ENCODE data around the gene SULT4A1.
"Not testable (repeated sequence)": the region's sequence is repeated elsewhere in the genome, so short reads cannot be mapped to it uniquely, and the experiment has no call there.

The SULT4A1 gene, protein sequence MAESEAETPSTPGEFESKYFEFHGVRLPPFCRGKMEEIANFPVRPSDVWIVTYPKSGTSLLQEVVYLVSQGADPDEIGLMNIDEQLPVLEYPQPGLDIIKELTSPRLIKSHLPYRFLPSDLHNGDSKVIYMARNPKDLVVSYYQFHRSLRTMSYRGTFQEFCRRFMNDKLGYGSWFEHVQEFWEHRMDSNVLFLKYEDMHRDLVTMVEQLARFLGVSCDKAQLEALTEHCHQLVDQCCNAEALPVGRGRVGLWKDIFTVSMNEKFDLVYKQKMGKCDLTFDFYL

DNA sequence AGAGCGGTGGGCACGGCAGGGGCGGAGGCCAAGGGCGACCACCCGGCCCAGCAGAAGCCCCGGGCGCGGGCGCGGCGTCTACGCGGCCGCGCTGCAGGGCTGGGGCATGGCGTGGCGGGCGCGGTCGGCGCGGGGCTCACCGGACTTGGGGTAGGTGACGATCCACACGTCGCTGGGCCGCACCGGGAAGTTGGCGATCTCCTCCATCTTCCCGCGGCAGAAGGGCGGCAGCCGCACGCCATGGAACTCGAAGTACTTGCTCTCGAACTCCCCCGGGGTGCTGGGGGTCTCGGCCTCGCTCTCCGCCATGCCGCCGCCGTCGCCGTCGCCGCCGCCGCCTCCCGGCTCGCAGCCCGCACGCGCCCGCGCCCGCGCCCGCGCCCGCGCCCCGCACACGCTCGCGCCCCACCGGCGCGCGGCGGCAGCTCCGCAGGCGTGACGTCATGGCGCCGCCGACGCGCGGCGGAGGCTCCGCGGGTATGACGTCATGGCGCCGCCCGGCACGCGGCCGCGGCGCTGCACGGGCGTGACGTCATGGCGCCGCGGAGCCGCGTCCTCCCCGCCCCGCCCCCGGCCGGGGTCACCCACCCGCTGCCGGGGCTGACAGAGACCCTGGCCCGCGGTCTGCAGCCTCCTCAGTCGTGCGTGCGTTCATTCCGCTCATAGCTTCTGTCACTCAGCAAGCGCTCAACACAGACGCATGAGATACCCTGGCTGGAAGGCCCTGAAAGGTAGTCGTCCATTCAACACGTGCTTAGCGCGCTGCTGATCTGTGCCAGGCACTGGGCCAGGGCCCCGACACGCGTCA lies at the start of gene SULT4A1:
Gene SULT4A1 (minus strand): TSS at position 440 of the 808 bp plus-strand sequence. CDS start 131 bp downstream, at position 309.
- DNase-seq (ENCODE audit: extremely low read depth in 1 of 2, low read depth in 1 of 2) = no peak

DNA sequence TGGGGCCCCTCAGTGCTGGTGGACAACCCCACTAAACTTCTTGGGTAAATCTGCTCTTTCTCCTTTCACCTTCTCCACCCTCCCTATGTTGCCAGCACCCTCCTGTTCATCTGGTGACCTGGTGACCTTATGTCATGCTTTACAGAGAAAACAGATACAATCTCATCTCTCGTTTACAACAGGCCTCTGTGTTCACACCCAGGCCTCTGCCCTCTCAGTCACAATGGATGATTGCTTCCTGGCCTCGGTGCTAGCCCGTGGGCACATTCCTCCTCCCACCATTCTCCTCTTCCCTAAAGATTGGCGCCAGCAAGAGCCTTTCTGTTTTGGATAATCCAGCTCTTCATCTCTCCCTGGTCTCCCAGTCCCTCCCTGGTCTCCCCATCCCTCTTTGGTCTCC lies 49.0 kb upstream of the SULT4A1 start:
- no peak for DNase-seq (ENCODE audit: extremely low read depth in 1 of 2, low read depth in 1 of 2)

DNA sequence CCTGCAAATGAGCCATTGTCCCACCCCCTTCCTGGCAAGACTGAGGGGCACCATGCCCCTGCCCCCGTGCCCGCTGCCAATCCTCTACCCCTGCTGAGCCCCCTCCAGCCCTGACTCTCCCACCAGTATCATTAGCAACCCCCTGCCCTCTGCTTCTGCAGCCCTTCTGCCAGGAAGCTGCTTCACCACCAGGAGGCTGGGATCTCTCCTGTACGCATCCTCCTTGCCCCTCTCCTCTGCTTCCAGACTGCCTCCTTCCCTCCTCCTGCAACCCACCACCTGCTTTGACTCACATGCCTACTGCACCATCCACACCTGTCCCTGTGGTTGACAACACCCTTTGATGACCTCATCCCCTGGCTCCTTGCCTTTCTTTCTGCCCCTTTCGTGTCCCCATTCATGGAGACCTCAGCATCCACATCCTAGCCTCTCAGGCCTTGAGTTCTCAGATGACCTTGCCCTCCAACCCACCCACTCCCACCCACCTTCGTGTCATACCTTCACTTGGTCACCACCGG lies 47.9 kb upstream of the SULT4A1 start:
- DNase-seq (ENCODE audit: extremely low read depth in 1 of 2, low read depth in 1 of 2) = no peak

DNA sequence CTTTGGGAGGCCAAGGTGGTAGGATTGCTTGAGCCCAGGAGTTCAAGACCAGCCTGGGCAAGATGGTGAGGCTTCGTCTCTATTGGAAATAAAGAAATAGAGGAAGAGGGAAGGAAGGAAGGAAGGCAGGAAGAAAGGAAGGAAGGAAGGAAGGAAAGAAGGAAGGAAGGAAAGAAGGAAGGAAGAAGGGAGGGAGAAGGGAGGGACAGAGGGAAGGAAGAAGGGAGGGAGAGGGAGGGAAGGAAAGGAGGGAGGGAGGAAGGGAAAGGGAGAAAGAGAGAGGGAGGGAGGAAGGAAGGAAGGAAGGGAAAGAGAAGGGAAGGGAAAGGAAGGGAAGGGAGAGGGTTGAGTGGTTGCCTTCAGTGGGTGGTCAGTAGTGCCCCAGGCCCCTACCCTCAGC lies 47.4 kb upstream of the SULT4A1 start:
- no peak for DNase-seq (ENCODE audit: extremely low read depth in 1 of 2, low read depth in 1 of 2)

DNA sequence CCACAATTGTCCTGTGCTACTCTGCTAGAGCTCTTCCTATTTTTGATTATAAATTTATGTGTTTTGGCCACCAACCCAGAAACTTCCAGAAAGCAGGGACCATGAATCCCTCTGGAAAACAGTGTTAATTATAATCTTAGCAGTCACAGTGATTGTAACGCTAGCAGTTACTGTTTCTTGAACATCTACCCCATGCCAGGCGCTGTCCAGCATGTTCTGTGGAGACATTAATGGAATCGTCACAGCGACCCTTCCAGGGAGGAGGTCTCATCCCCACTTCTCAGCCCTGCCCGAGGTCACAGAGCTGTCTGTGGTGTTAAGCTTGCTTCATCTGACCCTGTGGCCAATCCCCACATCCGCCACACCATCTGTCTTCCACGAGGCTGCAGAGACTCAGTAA lies 43.4 kb upstream of the SULT4A1 start:
- no peak for DNase-seq (ENCODE audit: extremely low read depth in 1 of 2, low read depth in 1 of 2)

DNA sequence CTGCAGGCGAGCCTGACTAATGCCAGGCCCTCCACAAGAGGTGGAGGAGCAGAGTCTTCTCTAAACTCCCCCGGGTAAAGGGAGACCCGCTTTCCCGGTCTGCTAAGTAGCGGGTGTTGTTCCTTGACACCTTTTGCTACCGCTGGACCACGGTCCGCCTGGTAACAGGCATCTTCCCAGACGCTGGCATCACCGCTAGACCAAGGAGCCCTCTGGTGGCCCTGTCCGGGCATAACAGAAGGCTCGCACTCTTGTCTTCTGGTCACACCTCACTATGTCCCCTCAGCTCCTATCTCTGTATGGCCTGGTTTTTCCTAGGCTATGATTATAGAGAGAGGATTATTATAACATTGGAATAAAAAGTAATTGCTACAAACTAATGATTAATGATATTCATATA lies 42.1 kb upstream of the SULT4A1 start:
- not testable (repeated sequence) for DNase-seq (ENCODE audit: extremely low read depth in 1 of 2, low read depth in 1 of 2)

DNA sequence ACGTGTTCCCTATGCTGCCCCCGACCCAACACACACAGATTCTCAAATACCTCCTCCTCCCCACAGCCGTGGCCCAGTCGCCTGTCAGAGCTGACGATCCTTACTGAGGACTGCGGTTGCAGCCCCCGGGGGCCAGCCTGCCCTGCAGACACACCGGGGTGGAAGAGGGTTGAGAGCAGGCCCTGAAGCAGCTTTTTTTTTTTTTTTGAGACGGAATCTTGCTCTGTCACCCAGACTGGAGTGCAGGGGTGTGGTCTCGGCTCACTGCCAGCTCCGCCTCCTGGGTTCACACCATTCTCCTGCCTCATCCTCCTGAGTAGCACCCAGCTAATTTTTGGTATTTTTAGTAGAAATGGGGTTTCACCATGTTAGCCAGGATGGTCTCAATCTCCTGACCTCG lies 40.7 kb upstream of the SULT4A1 start:
- DNase-seq (ENCODE audit: extremely low read depth in 1 of 2, low read depth in 1 of 2) = not testable (repeated sequence)

DNA sequence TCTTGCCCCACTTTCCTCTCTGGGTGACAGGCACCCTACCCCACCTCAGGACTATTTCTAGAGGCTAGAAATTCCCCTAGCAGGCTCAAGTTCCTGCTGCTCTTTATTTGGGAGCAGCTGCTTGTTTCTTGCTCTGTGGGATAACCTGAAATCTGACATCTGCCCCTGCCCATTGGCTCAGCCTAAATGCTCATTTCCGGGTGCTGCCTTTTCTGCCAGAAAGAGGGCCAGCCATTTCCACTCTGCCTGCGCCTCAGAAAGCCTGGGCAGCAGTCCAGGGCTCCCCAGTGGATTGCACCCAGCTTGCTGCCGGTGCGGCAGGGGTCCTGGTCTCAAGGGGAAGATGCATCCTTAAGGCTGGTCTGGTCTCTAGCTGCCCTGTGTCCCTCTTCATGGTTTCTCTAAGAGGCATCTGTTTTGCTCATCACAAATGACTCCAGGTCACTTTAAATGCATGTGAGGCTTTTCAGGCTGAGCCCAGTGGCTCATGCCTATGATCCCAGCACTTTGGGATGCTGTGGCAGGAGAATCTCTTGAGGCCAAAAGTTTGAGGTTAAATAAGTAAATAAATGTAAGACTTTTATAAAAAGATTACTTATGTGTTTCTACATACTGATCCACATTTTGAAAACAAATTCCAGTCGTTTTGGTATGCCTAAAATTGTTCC lies 39.8 kb upstream of the SULT4A1 start:
- DNase-seq (ENCODE audit: extremely low read depth in 1 of 2, low read depth in 1 of 2) = no peak

DNA sequence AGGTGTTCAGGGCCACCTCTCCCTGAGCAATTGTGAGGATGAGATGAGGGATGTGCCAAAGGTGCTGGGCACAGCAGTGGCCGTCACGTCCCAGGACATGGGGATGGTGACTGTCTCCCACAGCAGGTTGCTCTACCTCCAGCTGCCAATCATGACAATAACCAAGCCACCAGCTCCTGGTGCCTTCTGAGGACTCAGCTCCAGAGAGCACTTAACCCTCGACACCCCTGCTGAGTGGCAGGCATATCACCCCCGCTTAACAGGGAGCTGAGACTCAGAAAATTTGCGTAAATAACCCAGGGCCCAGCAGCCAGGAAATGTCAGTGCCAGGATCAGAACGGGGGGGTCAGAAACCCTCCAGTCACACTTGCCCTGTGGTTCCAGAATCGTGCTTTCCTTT lies 37.9 kb upstream of the SULT4A1 start:
- DNase-seq (ENCODE audit: extremely low read depth in 1 of 2, low read depth in 1 of 2) = no peak

DNA sequence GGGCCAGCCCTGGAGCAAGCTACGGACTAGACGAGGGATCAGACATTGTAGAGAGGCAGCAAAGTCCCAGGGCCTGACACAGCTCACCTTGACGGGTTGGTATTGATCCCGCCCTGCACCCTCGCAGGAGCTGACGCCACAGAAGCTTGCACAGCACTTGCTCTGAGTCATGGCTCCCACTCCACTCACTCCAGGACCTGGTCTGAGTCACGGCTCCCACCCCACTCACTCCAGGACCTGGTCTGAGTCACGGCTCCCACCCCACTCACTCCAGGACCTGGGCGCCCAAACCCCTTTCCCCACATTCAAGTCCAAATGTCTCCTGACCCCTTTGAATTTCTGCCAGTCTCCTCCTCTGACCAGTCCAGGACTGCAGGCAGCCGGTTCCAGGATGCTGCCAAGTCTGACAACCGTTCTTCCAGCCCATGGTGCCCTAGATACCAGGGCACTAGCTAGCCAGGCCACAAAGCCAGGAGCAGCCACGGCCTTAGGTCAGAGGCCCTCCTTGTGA lies 35.5 kb upstream of the SULT4A1 start:
- peak in 1 of 2 donors; percentile 18 for DNase-seq (ENCODE audit: extremely low read depth in 1 of 2, low read depth in 1 of 2)

DNA sequence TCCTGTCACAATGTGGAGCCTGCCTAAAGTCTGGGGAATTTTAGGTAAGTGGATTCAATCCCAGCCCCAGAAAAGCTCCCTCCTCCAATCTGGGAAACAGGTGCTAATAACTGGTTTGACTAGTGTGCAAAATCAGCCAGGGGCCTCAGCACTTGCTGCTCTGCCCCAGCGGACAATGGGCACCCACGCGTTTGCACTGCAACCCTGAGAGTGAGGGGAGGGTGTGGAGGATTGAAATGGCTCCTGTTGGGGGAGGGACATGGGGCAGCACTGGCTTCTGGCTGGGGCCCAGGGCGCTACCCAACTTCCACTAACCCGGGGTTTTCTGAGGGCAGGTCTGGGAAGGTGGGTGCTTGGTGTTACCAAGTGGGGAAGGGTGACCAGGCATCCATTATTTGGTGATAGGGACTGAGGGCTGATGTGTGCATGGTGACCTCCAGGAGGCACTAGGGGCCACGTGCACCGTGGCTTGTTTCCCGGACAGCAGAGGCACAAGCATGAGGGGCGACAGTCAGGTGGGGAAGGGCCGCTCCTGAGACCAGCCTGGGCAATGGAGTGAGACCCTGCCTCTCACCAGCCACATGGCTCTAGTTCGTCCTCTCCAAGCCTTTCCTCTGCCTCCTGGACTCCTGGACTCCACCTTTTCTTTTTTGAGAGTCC lies 33.8 kb upstream of the SULT4A1 start:
- no peak for DNase-seq (ENCODE audit: extremely low read depth in 1 of 2, low read depth in 1 of 2)

DNA sequence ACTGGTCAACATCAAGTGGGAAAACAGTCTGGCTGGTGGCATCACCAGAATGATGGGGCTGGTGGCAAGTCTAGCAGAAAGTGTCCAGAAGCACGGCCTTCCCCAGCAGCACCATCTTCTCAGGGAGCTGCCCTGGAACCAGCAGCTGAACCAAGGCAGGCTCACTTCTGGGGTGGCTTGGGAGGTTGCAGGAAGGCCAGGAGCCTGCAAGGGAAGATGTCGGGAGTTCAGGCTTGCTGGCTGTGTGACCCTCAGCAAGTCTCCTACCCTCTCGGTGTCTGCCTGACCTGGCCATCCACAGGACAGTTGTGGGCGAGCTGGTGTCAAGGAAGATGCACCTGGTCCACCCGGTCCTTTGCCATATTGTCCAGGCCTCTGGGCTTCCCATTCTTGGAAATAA lies 31.8 kb upstream of the SULT4A1 start:
- DNase-seq (ENCODE audit: extremely low read depth in 1 of 2, low read depth in 1 of 2) = no peak

DNA sequence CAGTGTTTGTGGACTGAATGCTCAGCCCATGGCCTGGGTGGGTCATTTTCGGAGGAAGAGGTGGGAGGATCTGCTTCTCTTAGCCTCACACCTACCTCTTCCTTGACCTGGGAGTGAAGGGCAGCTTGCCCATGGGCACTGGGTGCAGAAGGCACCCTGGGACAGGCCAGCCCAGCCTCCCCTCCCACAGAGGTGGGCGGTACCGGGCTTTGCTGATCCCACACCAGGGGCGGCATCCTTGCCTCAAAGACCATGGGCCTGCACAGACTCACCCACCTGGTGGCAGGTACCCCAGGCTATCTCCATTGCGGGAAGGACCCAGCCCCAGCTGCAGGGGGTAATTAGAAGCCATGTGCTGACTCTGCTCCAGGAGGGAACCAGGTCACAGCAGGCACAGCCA lies 31.0 kb upstream of the SULT4A1 start:
- no peak for DNase-seq (ENCODE audit: extremely low read depth in 1 of 2, low read depth in 1 of 2)

DNA sequence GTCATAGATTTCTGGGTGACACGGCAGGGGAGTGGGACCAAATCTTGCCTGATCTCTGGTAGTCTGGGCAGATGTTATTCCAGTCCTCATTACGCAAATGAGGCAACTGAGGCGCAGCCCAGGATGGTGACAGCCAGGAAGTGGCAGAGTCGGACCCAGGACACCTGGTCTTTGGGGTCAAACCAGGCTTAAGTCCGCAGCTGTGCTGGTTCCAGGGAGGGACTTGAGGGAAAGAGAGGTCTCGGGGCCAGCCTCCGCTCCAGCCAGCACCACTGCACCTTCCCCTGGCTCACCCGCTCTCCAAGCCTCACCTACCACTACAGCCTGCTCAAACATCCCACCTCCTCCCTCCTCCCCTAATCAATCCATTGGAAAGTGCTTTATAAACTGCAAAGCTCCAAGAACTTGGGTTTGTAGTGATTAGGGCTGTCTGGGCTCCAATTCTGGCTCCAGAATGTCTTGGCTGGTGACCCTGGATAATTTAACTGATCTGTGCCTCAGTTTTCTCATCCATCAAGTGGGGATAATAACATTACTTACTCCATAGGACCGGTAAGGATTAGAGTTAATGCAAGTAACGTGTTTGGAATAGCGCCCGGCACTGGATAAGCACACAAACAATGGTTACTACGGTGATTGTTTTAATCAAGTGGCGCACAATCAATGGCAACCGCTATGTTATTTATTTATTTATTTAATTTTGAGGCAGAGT lies 30.0 kb upstream of the SULT4A1 start:
- DNase-seq (ENCODE audit: extremely low read depth in 1 of 2, low read depth in 1 of 2) = no peak

DNA sequence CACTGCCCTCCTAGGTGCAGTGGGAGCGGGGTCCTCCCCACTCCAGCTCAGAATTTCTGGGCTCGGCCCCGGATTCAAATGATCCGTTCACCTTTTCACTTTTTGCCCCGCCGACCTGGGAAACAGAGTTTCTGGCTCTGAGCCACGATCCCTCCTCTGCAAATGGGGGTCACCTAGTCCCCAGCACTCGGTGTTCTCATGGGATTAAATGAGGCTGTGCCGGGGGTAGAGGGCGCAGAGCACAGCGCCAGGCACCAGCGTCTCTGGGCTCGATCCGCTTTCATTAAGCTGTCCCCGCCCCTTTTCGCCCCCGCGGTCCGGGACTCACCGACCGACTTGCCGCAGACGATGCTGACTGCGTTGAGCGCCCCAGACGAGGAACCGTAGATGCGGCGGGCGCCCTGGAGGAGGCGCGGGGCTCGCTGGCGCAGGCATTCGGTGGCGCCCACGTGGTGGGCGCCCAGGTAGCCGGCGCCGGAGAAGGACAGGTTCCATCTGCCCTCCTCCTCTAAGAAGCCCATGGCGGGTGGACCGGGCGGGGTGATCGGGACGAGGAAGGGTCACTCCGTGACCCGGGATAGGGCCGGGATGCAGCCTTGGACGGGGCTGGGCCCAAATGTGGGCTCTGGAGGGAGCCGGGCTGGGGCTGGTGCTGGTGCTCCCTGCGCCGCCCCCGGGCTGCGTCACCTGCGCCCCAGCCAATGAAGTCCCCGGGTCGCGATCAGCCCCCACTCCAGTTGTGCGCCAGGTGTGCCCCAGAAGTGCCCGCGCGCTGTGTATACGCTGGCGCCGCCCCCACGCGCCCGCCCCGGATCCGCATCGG lies 29.3 kb upstream of the SULT4A1 start, which contains the start of gene PNPLA5:
Gene PNPLA5 (minus strand): TSS at position 654 of the 823 bp plus-strand sequence. CDS start 133 bp downstream, at position 521.
- DNase-seq (ENCODE audit: extremely low read depth in 1 of 2, low read depth in 1 of 2) = peak; percentile 4 to 21

DNA sequence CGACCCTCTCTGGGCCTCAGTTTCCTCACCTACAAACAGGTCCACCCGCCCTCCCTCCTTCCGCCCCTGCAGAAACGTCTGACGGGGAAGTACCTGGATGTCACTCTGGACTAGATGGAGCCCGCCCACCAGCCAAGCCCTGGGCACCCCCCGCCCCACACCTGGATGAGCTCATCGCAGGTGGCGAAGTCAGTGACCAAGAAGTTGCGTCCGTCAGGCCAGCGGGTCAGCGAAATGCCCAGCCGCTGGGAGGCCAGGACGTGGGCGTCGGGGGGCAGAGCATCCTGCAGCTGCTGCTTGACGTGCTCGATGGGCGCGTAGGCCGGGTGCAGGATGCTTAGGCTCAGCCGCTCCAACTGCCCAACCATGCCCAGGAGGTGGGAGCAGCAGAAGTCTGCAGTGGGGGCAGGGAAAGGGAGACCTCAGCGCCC lies 28.6 kb upstream of the SULT4A1 start:
- DNase-seq (ENCODE audit: extremely low read depth in 1 of 2, low read depth in 1 of 2) = no peak

DNA sequence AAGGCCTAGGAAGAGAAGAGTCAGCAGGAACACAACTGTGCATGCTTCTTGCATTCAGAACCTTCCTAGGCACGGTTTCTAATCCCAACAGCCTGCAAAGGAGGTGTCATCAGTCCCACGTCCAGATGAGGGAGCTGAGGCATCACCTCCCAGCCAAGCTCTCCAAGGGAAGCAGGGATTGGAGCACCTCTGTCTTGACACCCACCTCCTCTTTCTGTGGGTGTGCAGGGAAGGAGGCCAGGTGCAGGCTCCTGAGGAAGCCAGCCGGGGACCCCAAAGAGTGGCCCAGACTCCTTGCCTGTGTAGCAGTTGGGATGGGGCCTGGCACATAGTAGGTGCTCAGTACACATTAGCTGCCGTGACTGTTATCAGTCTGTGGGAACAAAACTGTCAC lies 27.5 kb upstream of the SULT4A1 start:
- no peak for DNase-seq (ENCODE audit: extremely low read depth in 1 of 2, low read depth in 1 of 2)

DNA sequence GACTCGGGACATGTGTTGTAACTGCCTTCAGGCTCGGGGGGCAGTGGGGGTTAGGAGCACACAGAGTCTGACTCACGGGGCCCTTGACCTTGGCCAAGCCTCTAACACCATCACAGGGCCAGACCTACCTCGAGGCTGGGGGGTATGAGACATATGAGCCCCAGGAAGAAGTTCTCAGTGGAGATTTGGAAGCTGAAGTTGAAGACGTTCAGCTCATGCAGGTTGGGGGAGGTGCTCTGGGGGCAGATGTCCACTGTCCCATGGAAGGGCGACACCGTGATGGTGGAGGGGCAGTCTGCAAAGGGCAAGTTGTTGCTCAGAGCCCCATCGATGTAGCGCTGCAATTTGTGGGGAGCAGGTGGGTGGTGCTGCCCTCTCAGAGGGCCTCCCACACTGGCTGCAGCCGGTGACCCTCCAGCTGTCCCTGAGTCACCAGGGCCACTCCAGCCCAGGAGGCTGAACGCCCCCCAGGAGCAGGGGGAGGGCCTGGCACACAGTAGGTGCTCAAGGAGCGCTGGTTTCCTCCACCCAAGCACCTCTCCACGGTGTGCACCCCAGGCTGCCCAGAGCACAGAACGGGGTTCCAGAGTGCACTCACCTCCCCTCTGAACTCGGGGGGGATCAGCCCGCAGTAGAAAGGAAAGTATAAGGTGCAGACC lies 27.0 kb upstream of the SULT4A1 start:
- no peak for DNase-seq (ENCODE audit: extremely low read depth in 1 of 2, low read depth in 1 of 2)

DNA sequence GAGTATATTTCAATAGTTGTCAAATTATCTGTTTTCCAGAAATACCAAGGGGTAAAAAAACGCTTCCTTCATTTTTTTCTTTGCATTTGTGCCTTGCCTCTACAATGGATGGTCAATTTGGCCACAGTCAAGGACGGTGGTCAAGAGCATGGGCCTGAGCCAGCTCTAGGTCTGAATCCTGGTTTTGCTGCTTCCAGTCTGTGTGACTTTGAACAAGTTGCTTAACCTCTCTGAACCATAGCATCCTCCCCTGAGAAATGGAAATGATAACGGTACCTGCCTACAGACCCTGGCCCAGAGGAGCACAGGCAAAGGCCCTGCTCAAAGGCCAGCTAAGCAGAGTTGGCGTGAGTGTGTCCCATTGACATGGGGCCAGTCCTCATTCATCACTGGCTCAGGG lies 26.4 kb upstream of the SULT4A1 start:
- DNase-seq (ENCODE audit: extremely low read depth in 1 of 2, low read depth in 1 of 2) = no peak
